Skeletal muscle tissue (tissue), 5 donors: Measurements from ENCODE around the gene PKNOX1. TPM values are rescaled to one million over a fixed set of nuclear protein-coding genes. Genes with fewer than 3 reads are reported as not detected.
"Not testable (repeated sequence)": the region's sequence is repeated elsewhere in the genome, so short reads cannot be mapped to it uniquely, and the experiment has no call there.

Experiments
- H3K27ac ChIP-seq: one replicate; pipeline ENCODE4 v1.7.0; 2013; ENCODE audit warnings: mild to moderate bottlenecking, low read depth, low read length, inconsistent platforms
- H3K27me3 ChIP-seq, 3 donors: one replicate each; pipeline ENCODE4 v1.7.0; 2013; ENCODE audit warnings: low read length in 3 of 3; ENCODE audit not compliant: control insufficient read depth in 3 of 3, insufficient read depth in 3 of 3
- H3K36me3 ChIP-seq, 3 donors: one replicate each; pipeline ENCODE4 v1.7.0; 2013; ENCODE audit warnings: low read length in 3 of 3; ENCODE audit not compliant: control insufficient read depth in 3 of 3, insufficient read depth in 3 of 3
- H3K4me1 ChIP-seq, 3 donors: one replicate each; pipeline ENCODE4 v1.7.0; 2013; ENCODE audit warnings: low read length in 3 of 3, mild to moderate bottlenecking in 3 of 3; ENCODE audit not compliant: control insufficient read depth in 3 of 3, insufficient read depth in 3 of 3
- H3K4me3 ChIP-seq, 3 donors: one replicate each; pipeline ENCODE4 v1.7.0; 2013; ENCODE audit warnings: low read length in 3 of 3
- H3K9ac ChIP-seq, 3 donors: one replicate each; pipeline ENCODE4 v1.7.0; 2013; ENCODE audit warnings: low read length in 3 of 3, mild to moderate bottlenecking in 3 of 3, moderate library complexity in 2 of 3, low read depth in 1 of 3
- H3K9me3 ChIP-seq, 3 donors: one replicate each; pipeline ENCODE4 v1.7.0; 2013; ENCODE audit warnings: low read length in 3 of 3; ENCODE audit not compliant: control insufficient read depth in 3 of 3
- small RNA-seq: library from RNA; depleted of rRNA; stranded (forward); fragments of <200 nt; gene quantifications from one replicate; pipeline ENCODE3, GENCODE V24; 2014
- total RNA-seq: library from RNA; depleted of rRNA; stranded (reverse); fragments of >200 nt; gene quantifications from one replicate; pipeline ENCODE4 v1.2.3, GENCODE V29; 2014
- donor health status: Osteomylitis.

The PKNOX1 gene
- total RNA-seq, 1 donor from 2014 or later = 8.9 TPM

DNA sequence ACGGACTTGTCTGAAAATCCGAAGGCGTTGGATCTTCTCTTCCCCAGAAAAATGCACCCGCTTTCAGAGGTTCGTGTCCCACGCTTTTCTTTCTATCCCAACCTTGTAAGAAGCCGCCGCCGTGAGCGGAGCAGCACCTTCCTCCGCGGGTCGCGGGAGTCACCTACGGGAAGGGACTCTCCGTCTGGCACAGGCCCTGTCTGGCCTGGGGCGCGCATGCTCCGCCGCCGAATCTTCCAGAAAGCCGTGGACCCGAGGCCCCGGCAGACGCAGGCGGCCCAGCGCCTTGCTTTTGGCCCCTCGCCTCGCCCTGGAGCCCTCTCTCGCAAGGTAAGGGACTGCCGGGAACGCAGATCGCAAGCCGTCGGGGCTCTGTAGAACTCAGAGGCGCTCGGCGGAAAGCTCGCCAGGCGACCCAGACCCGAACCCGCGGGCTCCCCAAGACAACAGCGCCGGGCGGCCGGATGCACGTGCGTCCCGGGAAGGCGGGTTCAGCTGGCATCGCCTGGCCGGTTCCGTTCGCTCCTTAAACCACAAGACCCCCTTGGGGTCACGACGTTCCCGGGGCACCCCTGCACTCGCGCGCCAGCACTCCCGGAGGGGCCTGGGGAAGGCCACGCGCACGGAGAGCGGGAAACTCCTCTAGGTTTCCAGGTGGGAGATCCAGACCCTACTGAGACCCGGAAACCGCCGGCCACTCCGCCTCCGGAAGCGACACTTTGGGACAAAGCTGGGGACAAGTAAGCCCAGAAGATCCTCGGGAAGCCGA, 100.2 kb downstream of the PKNOX1 start:
- H3K27me3 ChIP-seq, H3K9me3 ChIP-seq, H3K4me1 ChIP-seq, H3K4me3 ChIP-seq, H3K27ac ChIP-seq, H3K9ac ChIP-seq, H3K36me3 ChIP-seq: not testable (repeated sequence)

DNA sequence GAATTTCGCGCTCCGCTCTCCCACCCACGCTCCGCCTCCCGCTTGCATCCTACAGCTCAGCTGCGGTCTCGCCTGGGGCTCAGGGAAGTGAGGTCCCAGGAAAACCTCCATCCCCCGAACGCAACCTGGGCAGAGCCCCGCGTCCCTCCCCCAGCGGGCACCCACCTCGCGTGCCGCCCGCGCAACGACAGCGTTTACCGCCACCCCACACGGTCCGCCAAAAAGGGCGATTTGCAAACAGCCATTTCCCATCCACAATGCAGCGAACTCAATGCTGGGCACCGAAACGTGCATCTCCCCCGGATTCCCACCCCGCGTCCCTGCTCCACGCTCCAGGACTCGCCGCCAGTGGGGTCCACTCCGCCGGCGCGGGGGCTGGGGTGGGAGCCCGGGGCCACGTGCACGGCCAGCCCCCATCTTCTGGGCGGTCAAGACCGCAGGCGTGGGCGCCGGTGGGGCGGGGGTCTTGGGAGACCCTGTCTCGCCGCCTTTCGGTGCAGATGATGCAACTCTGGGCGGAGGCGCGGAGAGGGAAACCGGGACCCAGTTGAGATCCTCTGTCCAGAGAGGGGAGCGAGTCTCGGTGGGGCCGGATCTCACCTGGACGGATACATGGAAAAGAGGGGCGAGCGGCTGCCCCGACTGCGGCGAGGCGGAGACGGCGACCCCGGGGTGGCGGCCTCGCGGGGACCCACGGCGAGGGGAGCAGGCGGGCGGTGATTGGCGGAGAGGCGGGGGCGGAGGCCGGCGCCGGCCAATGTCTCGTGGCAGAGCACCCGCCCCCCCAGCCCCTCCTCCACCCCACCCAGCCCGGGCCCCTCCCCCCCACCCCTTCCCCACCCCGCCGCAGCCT, 101.0 kb downstream of the PKNOX1 start, which contains the start of gene CBS:
Gene CBS, minus strand, starts transcription at position 666 of the 853 bp plus-strand sequence. CDS start 3,642 bp downstream, outside the sequence.
- not testable (repeated sequence) for H3K4me3 ChIP-seq, H3K27ac ChIP-seq, H3K36me3 ChIP-seq, H3K4me1 ChIP-seq, H3K9ac ChIP-seq, H3K27me3 ChIP-seq, H3K9me3 ChIP-seq

DNA sequence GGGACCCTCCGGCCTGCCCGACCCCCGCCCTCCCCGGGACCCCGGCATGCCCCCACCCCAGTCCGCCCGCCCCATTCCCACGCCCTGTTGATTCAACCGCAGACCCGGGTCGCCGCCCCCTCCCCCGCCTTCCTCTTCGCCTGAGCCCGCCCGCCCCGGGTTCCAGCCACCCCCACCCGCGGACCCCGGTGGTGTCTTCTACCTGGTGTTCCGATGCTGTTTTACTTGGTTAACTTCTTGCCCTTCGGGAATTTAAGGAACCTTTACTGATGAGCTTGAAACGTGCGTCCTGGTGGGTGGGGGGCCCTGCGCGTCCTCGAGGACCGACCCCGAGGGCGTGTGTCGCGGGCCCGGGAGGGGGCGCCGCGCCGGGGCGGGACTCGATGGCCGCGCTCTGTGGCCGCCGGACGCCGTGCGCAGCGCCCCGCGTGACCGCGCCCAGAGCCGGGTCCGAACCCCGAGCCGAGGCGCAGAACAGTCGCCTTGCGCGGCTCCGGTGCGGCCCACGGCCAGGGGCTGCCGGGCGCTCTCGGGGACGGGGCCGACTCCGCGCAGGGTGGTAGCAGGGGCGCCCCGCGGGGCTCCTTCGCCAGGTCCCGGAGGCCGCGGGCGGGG, 101.8 kb downstream of the PKNOX1 start:
- H3K4me3 ChIP-seq, H3K36me3 ChIP-seq, H3K27me3 ChIP-seq, H3K4me1 ChIP-seq, H3K9ac ChIP-seq, H3K27ac ChIP-seq, H3K9me3 ChIP-seq: not testable (repeated sequence)

DNA sequence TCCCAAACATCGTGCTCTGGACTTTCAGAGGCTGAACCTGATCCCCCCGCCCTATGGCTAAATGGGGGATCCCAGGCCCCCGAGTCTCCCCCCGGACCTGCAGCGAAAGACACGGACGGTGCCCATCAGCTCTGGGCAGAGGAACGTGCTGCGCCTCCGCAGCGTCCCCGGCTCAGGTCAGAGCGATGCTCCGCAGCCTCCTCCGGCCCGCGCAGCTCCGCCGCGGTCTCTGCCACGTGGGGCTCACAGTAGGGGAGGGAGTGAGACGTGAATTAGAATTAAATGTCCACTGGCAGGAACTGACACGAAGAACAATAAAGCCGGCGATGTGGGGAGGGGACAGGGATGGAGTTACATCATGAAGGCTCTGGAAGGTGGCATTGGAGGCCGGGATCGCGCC, 102.3 kb downstream of the PKNOX1 start:
- not testable (repeated sequence) for H3K4me3 ChIP-seq, H3K9ac ChIP-seq, H3K9me3 ChIP-seq, H3K36me3 ChIP-seq, H3K27me3 ChIP-seq, H3K4me1 ChIP-seq, H3K27ac ChIP-seq

DNA sequence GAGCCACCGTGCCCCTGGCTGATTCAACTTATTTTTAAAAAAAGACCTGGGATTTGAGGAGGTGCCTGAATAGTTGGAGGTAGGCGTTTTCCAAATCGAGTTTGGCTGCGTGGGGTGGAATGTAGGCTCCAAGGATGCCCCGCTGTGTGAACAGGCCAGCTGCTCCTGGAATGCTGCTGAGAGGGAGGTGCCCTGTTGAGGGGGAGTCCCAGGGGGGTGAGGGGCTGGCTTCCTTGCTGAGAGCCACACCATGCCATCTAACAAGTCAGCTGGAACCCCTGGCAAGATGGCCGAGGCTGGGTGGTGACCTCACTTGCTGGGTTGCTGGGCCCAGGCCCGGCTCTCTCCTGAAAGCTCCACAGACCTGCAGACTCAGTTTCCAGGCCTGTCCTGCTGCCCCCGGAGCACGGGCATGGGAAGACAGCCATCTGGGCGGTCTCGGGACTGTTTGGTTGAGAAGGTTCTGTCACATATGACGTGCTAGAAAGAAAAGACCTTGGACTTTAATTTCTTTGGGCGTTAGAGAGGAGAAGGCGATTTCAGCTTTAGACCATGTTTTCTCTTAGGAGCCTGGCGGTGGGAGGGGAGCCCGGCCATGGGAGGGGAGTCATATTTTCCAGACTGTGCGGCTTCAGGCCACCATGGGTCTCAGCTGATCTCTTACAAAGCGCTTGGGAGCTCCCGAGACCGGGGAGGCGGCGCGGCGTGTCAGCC, 108.4 kb downstream of the PKNOX1 start:
- not testable (repeated sequence) for H3K27me3 ChIP-seq, H3K9ac ChIP-seq, H3K36me3 ChIP-seq, H3K4me3 ChIP-seq, H3K4me1 ChIP-seq, H3K27ac ChIP-seq, H3K9me3 ChIP-seq

Small RNA genes lying within 50 kb of the gene (small RNA-seq; reads per million reads assigned to genes)
- gene MIR5692B = not detected

Other genes with a start within 250 kb of the PKNOX1 start
- 8.4 TPM for gene WDR4, start 95.0 kb upstream of the PKNOX1 start, total RNA-seq
- gene NDUFV3, start 81.3 kb upstream of the PKNOX1 start, total RNA-seq = 45.9 TPM
- gene ERVH48-1, start 48.9 kb upstream of the PKNOX1 start, total RNA-seq = not detected
- 7.3 TPM for gene CBS, start 101.3 kb downstream of the PKNOX1 start, total RNA-seq
- gene U2AF1, start 133.0 kb downstream of the PKNOX1 start, total RNA-seq = 20.9 TPM
- not detected for gene CRYAA, start 194.4 kb downstream of the PKNOX1 start, total RNA-seq